Neuron (in vitro differentiated cells): ENCODE results near the gene HEPN1.

Source experiments
- H2AFZ ChIP-seq: one replicate; pipeline ENCODE4 v1.6.1; 2013; ENCODE audit warnings: low read depth, mild to moderate bottlenecking, inconsistent platforms, low read length, moderate library complexity
- H3K27me3 ChIP-seq: one replicate; pipeline ENCODE4 v1.6.1; 2013; ENCODE audit warnings: low read length; ENCODE audit not compliant: insufficient read depth
- H3K36me3 ChIP-seq: one replicate; pipeline ENCODE4 v1.6.1; 2013; ENCODE audit warnings: low read length; ENCODE audit not compliant: insufficient read depth
- H3K4me1 ChIP-seq: one replicate; pipeline ENCODE4 v1.6.1; 2013; ENCODE audit warnings: low read length; ENCODE audit not compliant: insufficient read depth
- H3K4me3 ChIP-seq: 2 replicates; pipeline ENCODE4 v1.5.1; 2013; ENCODE audit warnings: mild to moderate bottlenecking, low read length, moderate library complexity
- H3K9me3 ChIP-seq: one replicate; pipeline ENCODE4 v1.6.1; 2013; ENCODE audit warnings: low read length

HEPN1 gene

DNA sequence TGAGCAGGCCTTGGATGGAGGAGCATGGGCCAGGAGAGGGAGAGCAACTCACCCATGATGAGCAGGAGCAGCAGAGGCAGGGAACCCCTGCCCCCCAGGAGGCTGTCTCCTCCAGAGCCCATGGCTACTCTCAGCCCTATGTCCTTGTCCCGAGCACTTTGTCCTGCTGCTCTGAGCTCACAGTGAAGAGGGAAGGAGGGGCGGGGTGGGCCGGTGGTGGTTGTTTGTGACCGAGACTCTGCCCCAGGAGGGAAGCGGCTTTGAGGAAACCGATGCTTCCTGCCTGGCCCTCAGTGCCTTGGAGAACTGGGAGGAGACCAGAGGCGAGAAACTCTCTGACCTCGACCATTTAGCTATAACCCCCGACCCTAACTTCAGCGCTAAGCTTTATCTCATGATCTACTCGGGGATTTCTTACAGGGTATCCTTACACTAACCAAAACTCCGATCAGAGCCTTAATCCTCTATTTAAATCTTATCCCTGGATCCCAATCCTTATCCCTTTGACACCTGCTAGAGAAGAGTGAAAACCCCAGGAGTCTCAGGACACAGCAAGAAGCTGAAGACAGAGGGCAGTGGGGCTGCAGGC lies 21.3 kb upstream of the HEPN1 start, which contains the start of gene ROBO4:
Gene ROBO4, minus strand, starts transcription at position 192 of the 589 bp plus-strand sequence. Its CDS starts 70 bp downstream, at position 122.
- Histone ChIP-seq H2AFZ (no peak within 1 kb of the TSS), H3K36me3 (no peaks in the 10 kb centered on the region), H3K27me3 (peaks cover 3% of the 10 kb centered on the region), H3K4me3 (no peak within 1 kb of the TSS), H3K9me3 (no peaks in the 10 kb centered on the region), H3K4me1 (peaks cover 6% of the 10 kb centered on the region)

DNA sequence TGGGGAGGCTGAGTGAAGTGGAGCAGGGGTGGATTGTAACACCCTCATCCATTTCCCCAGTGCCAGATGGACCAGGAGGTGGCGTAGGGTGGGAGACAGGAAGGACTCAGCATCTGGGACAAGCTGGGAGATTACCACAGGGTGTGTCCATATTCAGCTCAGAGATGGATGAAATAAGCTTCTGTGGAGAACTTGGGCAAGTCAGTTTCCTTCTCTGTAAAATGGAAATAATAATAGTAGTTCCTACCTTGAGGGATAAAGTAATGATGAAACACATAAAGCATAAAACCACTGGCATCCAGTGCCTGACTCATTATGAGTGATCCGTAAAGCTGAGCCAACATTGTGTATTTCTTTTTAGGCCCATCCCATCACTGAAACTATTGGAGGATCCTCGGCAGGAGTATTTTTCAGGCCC lies 20.8 kb upstream of the HEPN1 start:
- H3K27me3 ChIP-seq: peaks cover 3% of the 10 kb centered on the region
- no peaks in the 10 kb centered on the region for H3K36me3 ChIP-seq
- H3K9me3 ChIP-seq: no peaks in the 10 kb centered on the region
- H3K4me1 ChIP-seq: peaks cover 6% of the 10 kb centered on the region
- H2AFZ ChIP-seq: no peak overlapping the region
- H3K4me3 ChIP-seq: no peak overlapping the region

GRCh38 chr11:124898711-124899110 lies 20.3 kb upstream of the HEPN1 start:
- H3K4me1 ChIP-seq: peaks cover 6% of the 10 kb centered on the region
- H3K4me3 ChIP-seq: no peak overlapping the region
- no peaks in the 10 kb centered on the region for H3K9me3 ChIP-seq
- H3K36me3 ChIP-seq: no peaks in the 10 kb centered on the region
- no peak overlapping the region for H2AFZ ChIP-seq
- H3K27me3 ChIP-seq: peaks cover 3% of the 10 kb centered on the region

DNA sequence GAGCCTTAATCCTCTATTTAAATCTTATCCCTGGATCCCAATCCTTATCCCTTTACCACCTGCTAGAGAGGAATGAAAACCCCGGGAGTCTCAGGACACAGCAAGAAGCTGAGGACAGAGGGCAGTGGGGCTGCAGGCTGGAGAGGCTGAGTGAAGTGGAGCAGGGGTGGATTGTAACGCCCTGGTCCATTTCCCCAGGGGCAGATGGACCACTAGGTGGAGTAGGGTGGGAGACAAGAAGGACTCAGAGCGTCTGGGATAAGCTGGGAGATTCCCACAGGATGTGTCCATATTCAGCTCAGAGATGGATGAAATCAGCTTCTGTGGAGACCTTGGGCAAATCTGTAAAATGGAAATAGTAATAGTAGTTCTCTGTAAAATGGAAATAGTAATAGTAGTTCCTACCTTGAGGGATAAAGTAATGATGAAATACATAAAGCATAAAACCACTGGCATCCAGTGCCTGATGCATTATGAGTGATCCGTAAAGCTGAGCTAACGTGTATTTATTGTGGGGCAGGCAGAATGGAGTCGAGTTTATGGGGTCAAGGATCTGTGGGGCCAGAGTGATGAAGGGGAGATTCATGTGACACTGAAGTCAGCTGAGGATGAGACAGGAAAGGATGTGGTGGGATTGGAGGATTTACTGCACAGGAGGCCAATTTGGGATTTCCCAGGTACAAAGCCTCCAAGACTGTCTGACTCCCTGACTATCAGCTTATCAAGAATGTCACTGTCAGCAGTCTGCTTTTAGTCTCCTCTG lies 19.5 kb upstream of the HEPN1 start:
- no peaks in the 10 kb centered on the region for H3K9me3 ChIP-seq
- peaks cover 3% of the 10 kb centered on the region for H3K27me3 ChIP-seq
- H3K36me3 ChIP-seq: no peaks in the 10 kb centered on the region
- peaks cover 6% of the 10 kb centered on the region for H3K4me1 ChIP-seq
- no peak overlapping the region for H2AFZ ChIP-seq
- H3K4me3 ChIP-seq: no peak overlapping the region

DNA sequence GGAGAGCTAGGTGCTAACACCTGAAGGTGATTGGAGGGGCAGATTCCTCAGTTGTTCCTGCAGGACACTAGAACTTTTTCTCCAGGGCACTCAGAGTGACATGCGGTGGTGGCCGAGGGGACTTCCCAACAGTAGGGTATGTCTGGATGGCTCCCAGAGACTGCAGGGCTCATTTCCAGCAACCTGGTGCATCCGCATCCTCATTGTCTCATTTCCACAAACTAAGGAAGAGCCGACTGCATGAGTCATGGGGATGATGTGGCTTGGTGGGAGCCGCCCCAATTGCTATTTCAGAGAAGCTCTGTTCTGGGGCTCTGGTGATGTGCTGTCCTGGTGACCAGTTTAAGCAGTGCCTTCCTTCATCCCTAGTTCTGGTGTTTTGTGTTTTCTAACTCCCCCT lies 18.6 kb upstream of the HEPN1 start:
- Histone ChIP-seq H3K27me3 (peaks cover 3% of the 10 kb centered on the region), H3K4me3 (no peak overlapping the region), H3K9me3 (no peaks in the 10 kb centered on the region), H2AFZ (no peak overlapping the region), H3K36me3 (no peaks in the 10 kb centered on the region), H3K4me1 (peaks cover 6% of the 10 kb centered on the region)

- no peaks in the 10 kb centered on the region for H3K9me3 ChIP-seq
- H3K4me1 ChIP-seq: peaks cover 6% of the 10 kb centered on the region
- no peak overlapping the region for H3K4me3 ChIP-seq
- no peak overlapping the region for H2AFZ ChIP-seq
- H3K36me3 ChIP-seq: no peaks in the 10 kb centered on the region
- H3K27me3 ChIP-seq: peaks cover 3% of the 10 kb centered on the region
Measured at GRCh38 chr11:124902616-124903015, 16.4 kb upstream of the HEPN1 start.

- no peaks in the 10 kb centered on the region for H3K4me1 ChIP-seq
- no peak overlapping the region for H3K4me3 ChIP-seq
- no peak overlapping the region for H2AFZ ChIP-seq
- H3K9me3 ChIP-seq: no peaks in the 10 kb centered on the region
- H3K36me3 ChIP-seq: no peaks in the 10 kb centered on the region
- H3K27me3 ChIP-seq: peaks cover 24% of the 10 kb centered on the region
Measured at GRCh38 chr11:124915541-124916369, 3.3 kb upstream of the HEPN1 start.

GRCh38 chr11:124916370-124916710 lies 2.7 kb upstream of the HEPN1 start:
- Histone ChIP-seq H3K4me1 (no peaks in the 10 kb centered on the region), H3K9me3 (no peaks in the 10 kb centered on the region), H2AFZ (no peak overlapping the region), H3K36me3 (no peaks in the 10 kb centered on the region), H3K27me3 (peaks cover 25% of the 10 kb centered on the region), H3K4me3 (no peak overlapping the region)

DNA sequence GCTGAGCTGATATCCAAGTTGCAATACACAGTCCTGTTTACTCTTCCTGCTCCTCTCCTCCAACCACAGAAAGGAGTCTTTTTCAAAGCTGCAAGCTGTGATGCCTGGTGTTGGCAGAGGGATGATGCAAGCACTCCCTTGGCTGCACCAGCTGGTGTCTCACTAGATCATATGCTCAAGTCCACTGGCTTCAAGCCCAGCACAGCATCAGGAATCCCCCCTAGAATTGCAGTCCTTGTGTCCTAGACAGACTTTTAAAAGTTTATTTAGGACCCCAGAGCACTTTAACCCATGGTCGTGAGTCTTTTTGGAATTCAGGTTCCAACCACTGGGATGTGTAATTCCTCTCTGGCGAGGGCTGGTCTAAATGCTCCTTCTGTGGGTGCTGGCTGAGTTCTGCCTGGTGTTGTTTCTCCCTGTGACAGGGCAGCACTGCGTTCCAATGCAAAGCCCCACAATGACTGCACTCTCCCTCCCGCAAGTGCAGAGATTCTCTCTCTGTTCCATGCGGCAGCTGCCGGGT lies 1.9 kb upstream of the HEPN1 start:
- Histone ChIP-seq H3K27me3 (peaks cover 33% of the 10 kb centered on the region), H3K4me3 (no peak overlapping the region), H3K9me3 (peaks cover 3% of the 10 kb centered on the region), H3K36me3 (no peaks in the 10 kb centered on the region), H3K4me1 (no peaks in the 10 kb centered on the region), H2AFZ (no peak overlapping the region)

GRCh38 chr11:124919898-124920297 lies 848 bp downstream of the HEPN1 start:
- Histone ChIP-seq H3K9me3 (peaks cover 4% of the 10 kb centered on the region), H3K27me3 (peaks cover 34% of the 10 kb centered on the region)

DNA sequence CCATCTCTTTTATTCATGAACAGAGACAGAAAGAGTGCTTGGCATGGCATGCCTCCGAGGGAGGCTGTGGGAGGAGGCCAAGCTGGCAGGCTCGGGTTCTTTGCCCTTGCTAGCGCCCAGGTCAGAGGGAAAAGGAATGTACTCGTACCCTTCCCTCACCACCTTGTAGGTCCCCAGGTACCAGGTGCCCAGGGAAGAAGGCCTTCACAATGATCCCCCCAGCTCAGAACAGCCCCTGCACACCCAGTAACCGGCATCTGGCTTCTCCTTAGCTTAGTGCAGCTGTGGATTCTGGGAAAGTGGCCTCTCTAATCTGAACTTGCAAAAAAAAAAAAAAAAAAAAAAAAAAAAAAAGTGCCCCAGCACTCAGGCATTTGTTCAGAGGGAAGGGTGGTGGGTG lies 1.3 kb downstream of the HEPN1 start:
- Histone ChIP-seq H3K9me3 (peaks cover 4% of the 10 kb centered on the region), H3K27me3 (peaks cover 34% of the 10 kb centered on the region), H3K36me3 (no peaks in the 10 kb centered on the region), H3K4me3 (peak overlapping the region; percentile 32), H2AFZ (no peak overlapping the region), H3K4me1 (no peaks in the 10 kb centered on the region)

More at GRCh38 chr11:124919898-124920297, 848 bp downstream of the HEPN1 start:
- no peak overlapping the region for H2AFZ ChIP-seq
- H3K36me3 ChIP-seq: no peaks in the 10 kb centered on the region
- no peaks in the 10 kb centered on the region for H3K4me1 ChIP-seq
- no peak overlapping the region for H3K4me3 ChIP-seq

GRCh38 chr11:124920870-124921609 lies 2.0 kb downstream of the HEPN1 start:
- Histone ChIP-seq H3K36me3 (no peaks in the 10 kb centered on the region), H3K27me3 (peaks cover 34% of the 10 kb centered on the region), H3K4me1 (no peaks in the 10 kb centered on the region), H2AFZ (peak overlapping the region; percentile 24), H3K9me3 (peaks cover 4% of the 10 kb centered on the region), H3K4me3 (peak overlapping the region; percentile 32)
